Suprapubic skin (tissue), 4 donors: Measurements from ENCODE around the gene SUPT20H.

Source experiments
- POLR2A ChIP-seq, 2 donors: fragments of 450-650 bp; IDR thresholded peaks; one replicate each; pipeline ENCODE4 v1.6.1; 2017; ENCODE audit warnings: antibody characterized with exemption in 2 of 2, mild to moderate bottlenecking in 2 of 2, moderate library complexity in 2 of 2
- POLR2AphosphoS5 ChIP-seq, 3 donors: sonication (generic); formaldehyde crosslinking; IDR thresholded peaks; one replicate each; pipeline ENCODE4 v1.6.1; 2017; ENCODE audit warnings: antibody characterized with exemption in 3 of 3
- TF ChIP-seq, protein P1 (sequence below), 2 donors: fragments of 200-600 bp in 1 of 2; fragments of 450-650 bp in 1 of 2; sonication (generic) in 1 of 2; IDR thresholded peaks; one replicate each; pipeline ENCODE4 v1.5.1; 2016 to 2019; ENCODE audit warnings: antibody characterized with exemption in 2 of 2, mild to moderate bottlenecking in 1 of 2, moderate library complexity in 1 of 2

DNA sequence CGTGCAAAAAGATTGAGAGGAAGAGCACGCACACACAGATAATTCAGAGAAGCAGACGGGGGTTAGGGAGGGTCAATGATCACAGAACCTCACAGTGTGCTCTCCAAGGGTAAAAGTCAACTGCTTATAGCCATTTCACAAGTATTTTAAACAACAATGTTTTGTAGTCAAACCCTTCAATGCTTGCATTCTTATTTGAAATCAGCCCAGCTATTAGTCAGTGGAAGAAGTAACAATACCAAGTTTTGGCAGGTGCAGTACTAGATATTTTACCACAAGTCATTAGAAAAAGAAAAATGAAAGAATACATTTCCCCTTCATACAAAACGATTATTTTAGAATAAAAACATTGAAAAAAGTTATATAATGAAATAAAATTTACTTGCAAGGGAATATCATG, 43.4 kb upstream of the SUPT20H start:
- TF ChIP-seq, protein P1, sequence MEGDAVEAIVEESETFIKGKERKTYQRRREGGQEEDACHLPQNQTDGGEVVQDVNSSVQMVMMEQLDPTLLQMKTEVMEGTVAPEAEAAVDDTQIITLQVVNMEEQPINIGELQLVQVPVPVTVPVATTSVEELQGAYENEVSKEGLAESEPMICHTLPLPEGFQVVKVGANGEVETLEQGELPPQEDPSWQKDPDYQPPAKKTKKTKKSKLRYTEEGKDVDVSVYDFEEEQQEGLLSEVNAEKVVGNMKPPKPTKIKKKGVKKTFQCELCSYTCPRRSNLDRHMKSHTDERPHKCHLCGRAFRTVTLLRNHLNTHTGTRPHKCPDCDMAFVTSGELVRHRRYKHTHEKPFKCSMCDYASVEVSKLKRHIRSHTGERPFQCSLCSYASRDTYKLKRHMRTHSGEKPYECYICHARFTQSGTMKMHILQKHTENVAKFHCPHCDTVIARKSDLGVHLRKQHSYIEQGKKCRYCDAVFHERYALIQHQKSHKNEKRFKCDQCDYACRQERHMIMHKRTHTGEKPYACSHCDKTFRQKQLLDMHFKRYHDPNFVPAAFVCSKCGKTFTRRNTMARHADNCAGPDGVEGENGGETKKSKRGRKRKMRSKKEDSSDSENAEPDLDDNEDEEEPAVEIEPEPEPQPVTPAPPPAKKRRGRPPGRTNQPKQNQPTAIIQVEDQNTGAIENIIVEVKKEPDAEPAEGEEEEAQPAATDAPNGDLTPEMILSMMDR (IDR thresholded peaks at IDR 0.05) = no peak
- TF ChIP-seq POLR2A (IDR thresholded peaks at IDR 0.05) (no peak), POLR2AphosphoS5 (IDR thresholded peaks at IDR 0.05) (no peak)
